ENCODE measurements around the gene STAU1.

DNA sequence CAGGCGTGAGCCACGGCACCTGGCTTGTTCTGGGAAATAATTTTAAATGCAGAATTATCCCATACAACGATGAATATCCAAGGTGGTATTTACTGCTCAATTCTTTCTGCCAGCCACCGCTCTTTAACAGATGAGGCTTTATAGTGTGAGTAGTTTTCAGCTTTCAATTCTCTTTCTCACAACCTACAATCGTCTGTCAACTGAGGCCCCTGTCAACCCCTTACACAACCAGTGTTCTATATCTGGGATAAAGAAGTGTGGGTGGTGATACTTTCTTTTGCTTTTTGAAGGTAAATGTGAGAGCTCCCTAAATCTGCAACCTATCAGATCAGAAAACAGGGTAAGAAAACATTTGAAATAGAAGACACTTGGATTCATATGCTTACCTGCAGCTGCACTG is 22.5 kb downstream of the STAU1 start:
- TF ChIP-seq POLR2AphosphoS5 (IDR thresholded peaks at IDR 0.05; ENCODE audit: low read depth, low read length): no peak
- no peak for TF ChIP-seq POLR2A (IDR thresholded peaks at IDR 0.05; ENCODE audit: low read depth, low read length)

All from GM12891 (cell line).